ENCODE data around the gene PURB.

The PURB gene

DNA sequence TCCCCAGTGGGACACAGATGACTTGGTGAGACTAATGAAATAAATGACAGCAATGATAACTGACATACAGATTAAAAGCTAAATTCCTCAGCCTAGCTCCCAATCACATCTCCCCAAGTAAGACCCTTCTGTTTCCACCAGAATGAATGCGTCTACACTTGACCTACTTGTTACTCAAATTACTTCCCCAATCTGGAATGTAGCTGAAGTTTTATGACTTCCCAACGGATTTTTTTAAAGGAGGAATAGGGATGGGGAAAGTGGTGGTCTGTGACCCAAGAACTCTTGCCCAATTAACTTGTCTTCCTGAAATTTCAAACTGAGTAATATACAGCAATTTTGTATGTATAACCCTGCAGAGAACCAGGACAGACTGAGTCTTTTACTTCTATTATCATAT lies 46.6 kb downstream of the PURB start:
- Histone ChIP-seq H3K36me3 (peaks cover 92% of the 10 kb centered on the region), H3K9me3 (ENCODE audit: severe bottlenecking) (no peaks in the 10 kb centered on the region)

DNA sequence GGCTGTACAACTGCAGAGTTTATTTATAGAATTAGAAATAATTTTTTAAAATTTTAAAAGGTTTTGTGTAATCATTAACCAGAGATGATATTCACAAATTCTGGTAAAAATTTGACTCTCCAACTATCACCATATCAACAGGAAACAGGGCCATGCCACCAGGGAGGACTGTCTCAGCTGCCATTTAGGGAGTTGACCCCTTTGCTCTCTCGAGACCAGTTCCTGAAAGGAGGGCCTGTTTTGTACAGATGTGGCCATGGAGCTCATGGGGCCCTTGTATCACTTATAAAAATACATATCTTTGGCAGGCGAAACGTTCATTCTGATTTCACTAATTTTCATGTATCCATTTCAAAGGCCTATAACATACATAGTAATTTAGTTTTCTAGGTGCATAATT lies 57.8 kb downstream of the PURB start:
- Histone ChIP-seq H3K4me3 (ENCODE audit: low read depth, low read length) (no peak overlapping the region), H3K9me3 (ENCODE audit: severe bottlenecking) (no peaks in the 10 kb centered on the region), H3K36me3 (peaks cover 76% of the 10 kb centered on the region), H3K27ac (no peak overlapping the region), H3K27me3 (ENCODE audit: insufficient read depth, low read depth, severe bottlenecking) (no peaks in the 10 kb centered on the region)
- TF ChIP-seq, protein P1, sequence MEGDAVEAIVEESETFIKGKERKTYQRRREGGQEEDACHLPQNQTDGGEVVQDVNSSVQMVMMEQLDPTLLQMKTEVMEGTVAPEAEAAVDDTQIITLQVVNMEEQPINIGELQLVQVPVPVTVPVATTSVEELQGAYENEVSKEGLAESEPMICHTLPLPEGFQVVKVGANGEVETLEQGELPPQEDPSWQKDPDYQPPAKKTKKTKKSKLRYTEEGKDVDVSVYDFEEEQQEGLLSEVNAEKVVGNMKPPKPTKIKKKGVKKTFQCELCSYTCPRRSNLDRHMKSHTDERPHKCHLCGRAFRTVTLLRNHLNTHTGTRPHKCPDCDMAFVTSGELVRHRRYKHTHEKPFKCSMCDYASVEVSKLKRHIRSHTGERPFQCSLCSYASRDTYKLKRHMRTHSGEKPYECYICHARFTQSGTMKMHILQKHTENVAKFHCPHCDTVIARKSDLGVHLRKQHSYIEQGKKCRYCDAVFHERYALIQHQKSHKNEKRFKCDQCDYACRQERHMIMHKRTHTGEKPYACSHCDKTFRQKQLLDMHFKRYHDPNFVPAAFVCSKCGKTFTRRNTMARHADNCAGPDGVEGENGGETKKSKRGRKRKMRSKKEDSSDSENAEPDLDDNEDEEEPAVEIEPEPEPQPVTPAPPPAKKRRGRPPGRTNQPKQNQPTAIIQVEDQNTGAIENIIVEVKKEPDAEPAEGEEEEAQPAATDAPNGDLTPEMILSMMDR (IDR thresholded peaks at IDR 0.05; ENCODE audit: low read depth, low read length) = no peak
- DNase-seq = no peak

More for the DNA sequence above, 46.6 kb downstream of the PURB start:
- DNase-seq = no peak
- H3K27me3 ChIP-seq (ENCODE audit: insufficient read depth, low read depth, severe bottlenecking) = no peaks in the 10 kb centered on the region
- TF ChIP-seq, protein P1 (IDR thresholded peaks at IDR 0.05; ENCODE audit: low read depth, low read length) = no peak
- H3K4me3 ChIP-seq (ENCODE audit: low read depth, low read length) = no peak overlapping the region
- H3K27ac ChIP-seq = no peak overlapping the region

Measured in WERI-Rb-1 (cell line).